HepG2 (cell line): Measurements from ENCODE around the gene MICALL2. TPM values are rescaled to one million over a fixed set of nuclear protein-coding genes. Genes with fewer than 3 reads are reported as not detected.

Experiments
- CCDC6 ChIP-seq: sonication (generic); formaldehyde crosslinking; IDR thresholded peaks from 2 replicates; pipeline ENCODE4 v1.8.1; 2022; ENCODE audit warnings: mild to moderate bottlenecking, missing genetic modification reagents, moderate library complexity
- FOXA1 ChIP-seq, 2 experiments: fragments of 450-650 bp in 1 of 2; sonication (generic) in 1 of 2; formaldehyde crosslinking in 1 of 2; IDR thresholded peaks; 2 replicates each; pipeline versions ENCODE4 v1.4.0 to v1.6.1; 2016 to 2020; ENCODE audit warnings: missing genetic modification reagents in 1 of 2
- GABPB1 ChIP-seq: IDR thresholded peaks from 2 replicates; pipeline ENCODE4 v1.6.1; 2016; ENCODE audit warnings: mild to moderate bottlenecking, missing genetic modification reagents, moderate library complexity, missing compliant biosample characterization
- GTF3A ChIP-seq: sonication (generic); formaldehyde crosslinking; conservative IDR thresholded peaks from 2 replicates; pipeline ENCODE4 v1.4.0; 2020; ENCODE audit warnings: mild to moderate bottlenecking, missing genetic modification reagents
- KMT2A ChIP-seq: sonication (generic); formaldehyde crosslinking; IDR thresholded peaks from 2 replicates; pipeline ENCODE4 v1.4.0; 2020; ENCODE audit warnings: missing genetic modification reagents
- NCOA1 ChIP-seq: sonication (generic); formaldehyde crosslinking; IDR thresholded peaks from 2 replicates; pipeline ENCODE4 v1.9.0; 2021; ENCODE audit warnings: missing genetic modification reagents
- NFKBIZ ChIP-seq: IDR thresholded peaks from 2 replicates; pipeline ENCODE4 v1.6.1; 2018; ENCODE audit warnings: missing genetic modification reagents, missing compliant biosample characterization
- RBAK ChIP-seq: sonication (generic); formaldehyde crosslinking; IDR thresholded peaks from 2 replicates; pipeline ENCODE4 v1.5.1; 2020; ENCODE audit warnings: mild to moderate bottlenecking, missing genetic modification reagents
- ZBTB20 ChIP-seq: sonication (generic); formaldehyde crosslinking; IDR thresholded peaks from 2 replicates; pipeline ENCODE4 v1.8.1; 2023; ENCODE audit warnings: missing genetic modification reagents, low read depth, mild to moderate bottlenecking, borderline replicate concordance
- ZBTB8A ChIP-seq: sonication (generic); formaldehyde crosslinking; IDR thresholded peaks from 2 replicates; pipeline ENCODE4 v1.4.0; 2020; ENCODE audit warnings: mild to moderate bottlenecking, low read depth, missing genetic modification reagents, borderline replicate concordance
- ZMAT3 ChIP-seq: sonication (generic); formaldehyde crosslinking; conservative IDR thresholded peaks from 2 replicates; pipeline ENCODE4 v1.7.0; 2021; ENCODE audit warnings: missing genetic modification reagents
- ZNF546 ChIP-seq: sonication (generic); formaldehyde crosslinking; conservative IDR thresholded peaks from 2 replicates; pipeline ENCODE4 v1.8.1; 2023; ENCODE audit warnings: mild to moderate bottlenecking, missing genetic modification reagents
- ZNF703 ChIP-seq: sonication (generic); formaldehyde crosslinking; IDR thresholded peaks from 2 replicates; pipeline ENCODE4 v1.5.1; 2020; ENCODE audit warnings: missing genetic modification reagents, mild to moderate bottlenecking, moderate library complexity, borderline replicate concordance
- ZNF782 ChIP-seq: sonication (generic); formaldehyde crosslinking; IDR thresholded peaks from 2 replicates; pipeline ENCODE4 v1.4.0; 2020; ENCODE audit warnings: missing genetic modification reagents, mild to moderate bottlenecking, borderline replicate concordance
- ZNF891 ChIP-seq: sonication (generic); formaldehyde crosslinking; IDR thresholded peaks from 2 replicates; pipeline ENCODE4 v1.5.0; 2020; ENCODE audit warnings: mild to moderate bottlenecking, missing genetic modification reagents
- polyA plus RNA-seq, 8 experiments: library from polyadenylated mRNA; depleted of rRNA in 3 of 8; stranded (reverse) in 7 of 8; unstranded in 1 of 8; fragments of >200 nt; fragmentation: Illumina TruSeq in 4 of 8; extraction: Trizol in 4 of 8; gene quantifications; 2 replicates each; pipeline versions ENCODE4 v1.2.1 to v1.2.3, GENCODE V29; 2011 to 2016; ENCODE audit warnings: low read depth in 4 of 8, missing spikeins in 1 of 8, mixed read lengths in 1 of 8; ENCODE audit not compliant: insufficient read depth in 1 of 8
- total RNA-seq, 5 experiments: library from RNA; depleted of rRNA; stranded (reverse); fragments of >200 nt; fragmentation: Illumina TruSeq; extraction: Trizol; gene quantifications; 2 replicates each; pipeline ENCODE4 v1.2.3, GENCODE V29; 2016; ENCODE audit warnings: low read depth in 1 of 5
- TF ChIP-seq, protein P1 (sequence below), 2 experiments: sonication (generic) in 1 of 2; formaldehyde crosslinking in 1 of 2; IDR thresholded peaks; 2 replicates each; pipeline versions ENCODE4 v1.6.1 to v1.9.0; 2014 to 2022; ENCODE audit warnings: antibody characterized with exemption in 1 of 2, borderline replicate concordance in 1 of 2, inconsistent platforms in 1 of 2, low read depth in 1 of 2, missing genetic modification reagents in 1 of 2
- TF ChIP-seq, protein P2 (sequence below): sonication (generic); formaldehyde crosslinking; conservative IDR thresholded peaks from 2 replicates; pipeline ENCODE4 v1.4.0; 2020; ENCODE audit warnings: mild to moderate bottlenecking, missing genetic modification reagents, moderate library complexity

The MICALL2 gene
- total and polyA plus RNA-seq, 2 of the 13 experiments (the other 11 are each of a cell fraction or from before 2014, with no cell fraction given), result 5.8 to 12.4 TPM

DNA sequence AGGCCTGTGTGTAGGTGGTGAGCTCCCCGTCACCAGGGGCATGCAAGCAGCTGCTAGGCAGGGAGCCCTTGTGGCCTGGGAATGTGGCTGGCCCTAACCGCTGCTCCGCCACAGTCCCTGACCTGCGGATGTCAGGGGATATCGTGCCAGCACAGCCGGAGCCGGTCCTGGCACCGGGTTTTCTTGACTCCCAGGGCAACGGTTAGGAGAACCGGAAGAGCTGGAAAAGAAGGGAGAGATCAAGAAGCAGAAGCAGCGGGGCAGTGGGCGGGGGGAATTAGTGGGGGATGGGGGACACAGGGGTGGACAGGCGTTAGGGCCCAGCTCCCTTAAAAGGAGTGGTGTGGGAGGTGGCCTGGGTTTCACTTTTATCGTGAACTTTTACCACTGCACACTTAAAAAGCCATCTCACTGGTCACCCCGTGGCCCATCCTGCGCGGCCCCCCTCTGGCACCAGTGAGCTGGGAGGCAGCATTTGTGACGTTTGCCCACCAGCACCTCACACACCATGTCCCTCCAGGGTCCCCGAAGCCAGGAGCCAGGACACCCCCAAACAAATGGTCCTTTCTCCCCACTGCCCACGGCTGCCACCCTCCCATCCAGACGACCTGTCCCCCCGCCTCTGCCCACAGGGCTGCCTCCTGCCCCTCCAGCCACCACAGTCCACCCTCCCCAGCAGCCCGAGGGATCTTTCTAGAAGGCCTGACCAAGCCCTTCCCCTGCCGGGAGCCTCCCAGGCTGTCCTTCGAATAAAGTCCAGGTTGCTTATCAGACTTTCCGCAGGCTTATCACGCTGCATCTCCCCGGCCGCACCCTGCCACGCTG, 1.8 kb upstream of the MICALL2 start (continued):
- TF ChIP-seq, protein P1, sequence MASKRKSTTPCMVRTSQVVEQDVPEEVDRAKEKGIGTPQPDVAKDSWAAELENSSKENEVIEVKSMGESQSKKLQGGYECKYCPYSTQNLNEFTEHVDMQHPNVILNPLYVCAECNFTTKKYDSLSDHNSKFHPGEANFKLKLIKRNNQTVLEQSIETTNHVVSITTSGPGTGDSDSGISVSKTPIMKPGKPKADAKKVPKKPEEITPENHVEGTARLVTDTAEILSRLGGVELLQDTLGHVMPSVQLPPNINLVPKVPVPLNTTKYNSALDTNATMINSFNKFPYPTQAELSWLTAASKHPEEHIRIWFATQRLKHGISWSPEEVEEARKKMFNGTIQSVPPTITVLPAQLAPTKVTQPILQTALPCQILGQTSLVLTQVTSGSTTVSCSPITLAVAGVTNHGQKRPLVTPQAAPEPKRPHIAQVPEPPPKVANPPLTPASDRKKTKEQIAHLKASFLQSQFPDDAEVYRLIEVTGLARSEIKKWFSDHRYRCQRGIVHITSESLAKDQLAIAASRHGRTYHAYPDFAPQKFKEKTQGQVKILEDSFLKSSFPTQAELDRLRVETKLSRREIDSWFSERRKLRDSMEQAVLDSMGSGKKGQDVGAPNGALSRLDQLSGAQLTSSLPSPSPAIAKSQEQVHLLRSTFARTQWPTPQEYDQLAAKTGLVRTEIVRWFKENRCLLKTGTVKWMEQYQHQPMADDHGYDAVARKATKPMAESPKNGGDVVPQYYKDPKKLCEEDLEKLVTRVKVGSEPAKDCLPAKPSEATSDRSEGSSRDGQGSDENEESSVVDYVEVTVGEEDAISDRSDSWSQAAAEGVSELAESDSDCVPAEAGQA (IDR thresholded peaks at IDR 0.05; ENCODE audit: low read depth), result peak; percentile 34; the same call in 1 of the 2 replicates
- TF ChIP-seq, protein P1 (CRISPR knock-in tag; IDR thresholded peaks at IDR 0.05; ENCODE audit: borderline replicate concordance), result no peak
- TF ChIP-seq ZNF782 (no peak), KMT2A (no peak), GTF3A (CRISPR knock-in tag) (peak; percentile 67; the same call in 1 of the 2 replicates), ZBTB8A (0 out of 2 replicates have a peak, but pooled peaks have one; percentile 37), NFKBIZ (CRISPR knock-in tag) (no peak; the same call in 1 of the 2 replicates), RBAK (CRISPR knock-in tag) (no peak), ZBTB20 (CRISPR knock-in tag) (0 out of 2 replicates have a peak, but pooled peaks have one; percentile 32), NCOA1 (no peak), ZMAT3 (CRISPR knock-in tag) (peak; percentile 68; the same call in 1 of the 2 replicates), ZNF891 (CRISPR knock-in tag) (no peak), GABPB1 (CRISPR knock-in tag) (peak; percentile 76), ZNF703 (CRISPR knock-in tag) (no peak), CCDC6 (no peak), ZNF546 (CRISPR knock-in tag) (no peak; the same call in 1 of the 2 replicates), FOXA1 (IDR thresholded peaks at IDR 0.05) (no peak), FOXA1 (CRISPR knock-in tag; IDR thresholded peaks at IDR 0.05) (no peak)
- TF ChIP-seq, protein P2, sequence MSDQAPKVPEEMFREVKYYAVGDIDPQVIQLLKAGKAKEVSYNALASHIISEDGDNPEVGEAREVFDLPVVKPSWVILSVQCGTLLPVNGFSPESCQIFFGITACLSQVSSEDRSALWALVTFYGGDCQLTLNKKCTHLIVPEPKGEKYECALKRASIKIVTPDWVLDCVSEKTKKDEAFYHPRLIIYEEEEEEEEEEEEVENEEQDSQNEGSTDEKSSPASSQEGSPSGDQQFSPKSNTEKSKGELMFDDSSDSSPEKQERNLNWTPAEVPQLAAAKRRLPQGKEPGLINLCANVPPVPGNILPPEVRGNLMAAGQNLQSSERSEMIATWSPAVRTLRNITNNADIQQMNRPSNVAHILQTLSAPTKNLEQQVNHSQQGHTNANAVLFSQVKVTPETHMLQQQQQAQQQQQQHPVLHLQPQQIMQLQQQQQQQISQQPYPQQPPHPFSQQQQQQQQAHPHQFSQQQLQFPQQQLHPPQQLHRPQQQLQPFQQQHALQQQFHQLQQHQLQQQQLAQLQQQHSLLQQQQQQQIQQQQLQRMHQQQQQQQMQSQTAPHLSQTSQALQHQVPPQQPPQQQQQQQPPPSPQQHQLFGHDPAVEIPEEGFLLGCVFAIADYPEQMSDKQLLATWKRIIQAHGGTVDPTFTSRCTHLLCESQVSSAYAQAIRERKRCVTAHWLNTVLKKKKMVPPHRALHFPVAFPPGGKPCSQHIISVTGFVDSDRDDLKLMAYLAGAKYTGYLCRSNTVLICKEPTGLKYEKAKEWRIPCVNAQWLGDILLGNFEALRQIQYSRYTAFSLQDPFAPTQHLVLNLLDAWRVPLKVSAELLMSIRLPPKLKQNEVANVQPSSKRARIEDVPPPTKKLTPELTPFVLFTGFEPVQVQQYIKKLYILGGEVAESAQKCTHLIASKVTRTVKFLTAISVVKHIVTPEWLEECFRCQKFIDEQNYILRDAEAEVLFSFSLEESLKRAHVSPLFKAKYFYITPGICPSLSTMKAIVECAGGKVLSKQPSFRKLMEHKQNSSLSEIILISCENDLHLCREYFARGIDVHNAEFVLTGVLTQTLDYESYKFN (CRISPR knock-in tag), result peak; percentile 50
